IMR-90 (cell line): ENCODE measurements around the gene LIN52. TPM values are rescaled to one million over a fixed set of nuclear protein-coding genes. Genes with fewer than 3 reads are reported as not detected.

ENCODE experiments used
- ATAC-seq: fragments of 200-7000 bp; cut with Tn5 transposase; 2 replicates; pipeline ENCODE4 v1.9.1; 2020; ENCODE audit warnings: low read depth, mild to moderate bottlenecking, moderate library complexity
- BruUV-seq: library from RNA; stranded (reverse); fragments of 400-500 nt; replicated peaks from 2 replicates; lab custom pipeline; 2021; lab: Mats Ljungman, UMichigan
- CTCF ChIA-PET: fragments of 300-600 bp; formaldehyde crosslinking; extraction: SDS; loops from one replicate; lab custom pipeline; 2021; ENCODE audit warnings: antibody characterized with exemption; lab: Yijun Ruan, JAX
- POLR2A ChIA-PET: fragments of 300-600 bp; sonication (Branson Sonifier 250); formaldehyde crosslinking; loops from one replicate; lab custom pipeline; 2022; ENCODE audit warnings: antibody characterized with exemption; ENCODE audit not compliant: unreplicated experiment; lab: Charles Lee
- DNase-seq: peaks from one replicate; pipeline ENCODE4 v3.0.0; 2013
- H2AFZ ChIP-seq: replicated peaks from 2 replicates; pipeline ENCODE3; 2013; ENCODE audit warnings: low read length, mild to moderate bottlenecking; ENCODE audit not compliant: poor library complexity
- H2AK5ac ChIP-seq: 2 replicates; pipeline ENCODE4 v1.6.1; 2013; ENCODE audit warnings: low read depth, low read length, inconsistent platforms
- H2AK9ac ChIP-seq: replicated peaks from 2 replicates; pipeline ENCODE3; 2013; ENCODE audit warnings: mild to moderate bottlenecking, low read depth, low read length, moderate library complexity; ENCODE audit not compliant: poor library complexity
- H2BK120ac ChIP-seq: 2 replicates; pipeline ENCODE4 v1.6.1; 2013; ENCODE audit warnings: low read depth, low read length, inconsistent platforms
- H2BK15ac ChIP-seq: 3 replicates; pipeline ENCODE4 v1.6.1; 2013; ENCODE audit warnings: low read depth, low read length, inconsistent platforms
- H2BK20ac ChIP-seq: 2 replicates; pipeline ENCODE4 v1.6.1; 2013; ENCODE audit warnings: low read depth, mild to moderate bottlenecking, inconsistent platforms, low read length, moderate library complexity
- H2BK5ac ChIP-seq: 2 replicates; pipeline ENCODE4 v1.6.1; 2013; ENCODE audit warnings: mild to moderate bottlenecking, low read depth, low read length, inconsistent platforms; ENCODE audit not compliant: poor library complexity, severe bottlenecking
- H3K14ac ChIP-seq: replicated peaks from 2 replicates; pipeline ENCODE4 v1.6.1; 2013; ENCODE audit warnings: low read depth, low read length, inconsistent platforms
- H3K18ac ChIP-seq: 2 replicates; pipeline ENCODE4 v1.6.1; 2013; ENCODE audit warnings: low read depth, low read length, control low read depth
- H3K23ac ChIP-seq: 2 replicates; pipeline ENCODE4 v1.6.1; 2013; ENCODE audit warnings: low read depth, low read length, inconsistent platforms
- H3K27ac ChIP-seq: 2 replicates; pipeline ENCODE4 v1.5.1; 2013; ENCODE audit warnings: mild to moderate bottlenecking, control low read depth, low read length; ENCODE audit not compliant: insufficient read depth
- H3K27me3 ChIP-seq: 2 replicates; pipeline ENCODE4 v1.6.1; 2013; ENCODE audit warnings: low read length; ENCODE audit not compliant: control insufficient read depth, insufficient read depth
- H3K36me3 ChIP-seq: 2 replicates; pipeline ENCODE4 v1.6.1; 2013; ENCODE audit warnings: low read length, mixed read lengths; ENCODE audit not compliant: control insufficient read depth, insufficient read depth
- H3K4ac ChIP-seq: 2 replicates; pipeline ENCODE4 v1.6.1; 2013; ENCODE audit warnings: low read depth, low read length, inconsistent platforms
- H3K4me1 ChIP-seq: 2 replicates; pipeline ENCODE4 v1.6.1; 2013; ENCODE audit warnings: low read length, mixed read lengths; ENCODE audit not compliant: control insufficient read depth, insufficient read depth
- H3K4me2 ChIP-seq: 2 replicates; pipeline ENCODE4 v1.6.1; 2013; ENCODE audit warnings: low read depth, mild to moderate bottlenecking, control low read depth, low read length, moderate library complexity
- H3K4me3 ChIP-seq: 2 replicates; pipeline ENCODE4 v1.5.1; 2013; ENCODE audit warnings: low read depth, mild to moderate bottlenecking, control low read depth, low read length, moderate library complexity; ENCODE audit not compliant: insufficient read depth
- H3K56ac ChIP-seq: 2 replicates; pipeline ENCODE4 v1.6.1; 2013; ENCODE audit warnings: low read length, inconsistent platforms; ENCODE audit not compliant: insufficient read depth; ENCODE audit errors: extremely low read depth
- H3K79me1 ChIP-seq, 2 experiments: 2 replicates each; pipeline ENCODE4 v1.6.1; 2013; ENCODE audit warnings: low read length in 2 of 2, inconsistent platforms in 1 of 2, low read depth in 1 of 2
- H3K9ac ChIP-seq: 2 replicates; pipeline ENCODE4 v1.6.1; 2013; ENCODE audit warnings: low read depth, low read length, control low read depth
- H3K9me1 ChIP-seq: 2 replicates; pipeline ENCODE4 v1.6.1; 2013; ENCODE audit warnings: low read length, inconsistent platforms; ENCODE audit not compliant: insufficient read depth
- H3K9me3 ChIP-seq: 2 replicates; pipeline ENCODE4 v1.6.1; 2013; ENCODE audit warnings: low read length; ENCODE audit not compliant: control insufficient read depth, insufficient read depth
- H4K20me1 ChIP-seq: 2 replicates; pipeline ENCODE4 v1.6.1; 2013; ENCODE audit warnings: low read length, inconsistent platforms; ENCODE audit not compliant: insufficient read depth
- H4K5ac ChIP-seq: 2 replicates; pipeline ENCODE4 v1.6.1; 2013; ENCODE audit warnings: mild to moderate bottlenecking, low read depth, low read length, control low read depth
- H4K8ac ChIP-seq, 2 experiments: 2 replicates each; pipeline ENCODE4 v1.6.1; 2013; ENCODE audit warnings: low read depth in 2 of 2, low read length in 2 of 2, control low read depth in 1 of 2, inconsistent platforms in 1 of 2
- H4K91ac ChIP-seq: 2 replicates; pipeline ENCODE4 v1.6.1; 2013; ENCODE audit warnings: low read depth, low read length, inconsistent platforms; ENCODE audit not compliant: insufficient read depth
- BHLHE40 ChIP-seq: fragments of 150-350 bp; IDR thresholded peaks from 2 replicates; pipeline ENCODE4 v1.6.1; 2016; ENCODE audit warnings: mild to moderate bottlenecking, low read depth, low read length
- CEBPB ChIP-seq: IDR thresholded peaks from 2 replicates; pipeline ENCODE4 v1.6.1; 2012; ENCODE audit warnings: low read depth, low read length, improper control_type of control experiment
- MAFK ChIP-seq: IDR thresholded peaks from 2 replicates; pipeline ENCODE4 v1.6.1; 2012; ENCODE audit warnings: low read depth, low read length, improper control_type of control experiment
- POLR2A ChIP-seq: IDR thresholded peaks from 2 replicates; pipeline ENCODE4 v1.6.1; 2012; ENCODE audit warnings: mild to moderate bottlenecking, low read depth, low read length
- RAD21 ChIP-seq: IDR thresholded peaks from 2 replicates; pipeline ENCODE4 v1.6.1; 2012; ENCODE audit warnings: low read length, improper control_type of control experiment
- RFX5 ChIP-seq: IDR thresholded peaks from 2 replicates; pipeline ENCODE4 v1.8.0; 2012; ENCODE audit warnings: low read depth, mild to moderate bottlenecking, low read length, moderate library complexity
- SMC3 ChIP-seq: fragments of 150-350 bp; IDR thresholded peaks from 2 replicates; pipeline ENCODE4 v1.6.1; 2016; ENCODE audit warnings: low read depth, mild to moderate bottlenecking, antibody characterized with exemption, low read length, moderate library complexity
- USF2 ChIP-seq: fragments of 150-350 bp; IDR thresholded peaks from 2 replicates; pipeline ENCODE4 v1.6.1; 2017; ENCODE audit warnings: mild to moderate bottlenecking, antibody characterized with exemption, low read length, low read depth
- WGBS, 2 experiments: methylation state at CpG; one replicate each; pipeline versions ENCODE4 v1.1.5 to v1.1.7; 2013; ENCODE audit warnings: missing lambda C conversion rate in 2 of 2; ENCODE audit not compliant: insufficient read length in 1 of 2; ENCODE audit errors: extremely low coverage in 2 of 2; 5-methylcytosine and 5-hydroxymethylcytosine counted together
- dilution Hi-C: fragments of 300-500 bp; cut with HindIII; formaldehyde crosslinking; loops from one replicate; pipeline ENCODE4 v1.14.3; 2018; ENCODE audit warnings: low sequenced_read_pairs; ENCODE audit not compliant: unreplicated experiment
- in situ Hi-C: fragments of 300-500 bp; cut with MboI; formaldehyde crosslinking; loops from 3 replicates; pipeline ENCODE4 v1.14.3; 2019; ENCODE audit warnings: low sequenced_read_pairs, inconsistent platforms, mixed read lengths
- intact Hi-C: fragments of 100-400 bp; cut with micrococcal nuclease; formaldehyde crosslinking; loops from 2 replicates; pipeline ENCODE4 v1.10.0; 2022
- polyA plus RNA-seq, 3 experiments: library from polyadenylated mRNA; depleted of rRNA; stranded (reverse); fragments of >200 nt; gene quantifications; 2 replicates each; pipeline ENCODE4 v1.2.3, GENCODE V29; 2012; ENCODE audit warnings: low replicate concordance in 1 of 3
- total RNA-seq: library from RNA; depleted of rRNA; stranded (reverse); fragments of >200 nt; gene quantifications from 2 replicates; pipeline ENCODE4 v1.2.3, GENCODE V29; 2012

The LIN52 gene
- total and polyA plus RNA-seq, 2 of the 4 experiments (the other 2 are of a cell fraction) = 6.1 to 11.5 TPM

GRCh38 chr14:74135426-74135825 lies 50.7 kb downstream of the LIN52 start:
- Histone ChIP-seq H3K14ac (no peak overlapping the region), H2AK5ac (no peak overlapping the region), H3K79me1 (no peaks in the 10 kb centered on the region), H2BK5ac (no peak overlapping the region), H3K56ac (no peak overlapping the region), H3K4me3 (no peak overlapping the region), H3K4me2 (no peak overlapping the region), H3K18ac (no peak overlapping the region), H3K9me1 (no peaks in the 10 kb centered on the region), H2BK15ac (no peak overlapping the region), H3K9me3 (no peaks in the 10 kb centered on the region), H3K4ac (no peak overlapping the region), H2AK9ac (no peak overlapping the region), H4K20me1 (no peaks in the 10 kb centered on the region), H3K9ac (no peak overlapping the region), H4K8ac (no peak overlapping the region), H2BK120ac (no peak overlapping the region), H3K4me1 (no peaks in the 10 kb centered on the region), H2AFZ (no peak overlapping the region), H3K23ac (no peak overlapping the region), H3K27ac (no peak overlapping the region), H3K27me3 (no peaks in the 10 kb centered on the region), H2BK20ac (no peak overlapping the region), H3K36me3 (no peaks in the 10 kb centered on the region), H4K91ac (no peak overlapping the region), H4K5ac (no peak overlapping the region)
- BruUV-seq = no TSS peak
- ATAC-seq = no peak
- DNase-seq = peak; percentile 60
- intact Hi-C loops = no loop called here
- in situ Hi-C loops = no loop called here
- CTCF ChIA-PET = no interaction called here
- TF ChIP-seq RAD21 = no peak
- TF ChIP-seq SMC3 = no peak
- TF ChIP-seq POLR2A = no peak
- TF ChIP-seq CEBPB = no peak; the same call in 1 of the 2 replicates
- TF ChIP-seq RFX5 = no peak
- no peak for TF ChIP-seq BHLHE40
- no peak for TF ChIP-seq USF2
- TF ChIP-seq MAFK = no peak
- POLR2A ChIA-PET = no interaction called here
- no CpG with 5 or more reads among the region's 1 CpG for WGBS, 2 experiments
- dilution Hi-C loops = no loop called here
